DND-41 (cell line): ENCODE results near the gene ZNF451.

Source experiments
- ATAC-seq: fragments of 200-7000 bp; cut with Tn5 transposase; 3 replicates; pipeline ENCODE4 v1.9.1; 2021; ENCODE audit warnings: low read depth; ENCODE audit not compliant: insufficient read depth
- DNase-seq: peaks from one replicate; pipeline ENCODE4 v3.0.0-alpha.2; 2020
- H2AFZ ChIP-seq: 2 replicates; pipeline ENCODE4 v1.6.0; 2012; ENCODE audit warnings: low read depth, low read length
- H3K27ac ChIP-seq: 2 replicates; pipeline ENCODE4 v1.5.1; 2012; ENCODE audit warnings: low read length, inconsistent platforms
- H3K27me3 ChIP-seq: fragments of 200-600 bp; sonication (generic); 2 replicates; pipeline ENCODE4 v1.6.0; 2012; ENCODE audit warnings: low read length, mild to moderate bottlenecking, inconsistent platforms; ENCODE audit not compliant: insufficient read depth, poor library complexity
- H3K36me3 ChIP-seq: 2 replicates; pipeline ENCODE4 v1.5.1; 2012; ENCODE audit warnings: low read length, inconsistent platforms; ENCODE audit not compliant: insufficient read depth
- H3K4me1 ChIP-seq: 2 replicates; pipeline ENCODE4 v1.5.1; 2012; ENCODE audit warnings: mild to moderate bottlenecking, low read length; ENCODE audit not compliant: insufficient read depth
- H3K4me2 ChIP-seq: 2 replicates; pipeline ENCODE4 v1.6.0; 2012; ENCODE audit warnings: mild to moderate bottlenecking, moderate library complexity, low read length, inconsistent platforms; ENCODE audit not compliant: insufficient read depth
- H3K4me3 ChIP-seq, 2 experiments: fragments of 200-600 bp in 1 of 2; shearing (Covaris generic) in 1 of 2; 2 replicates each; pipeline ENCODE4 v1.5.1; 2012 to 2016; ENCODE audit warnings: inconsistent platforms in 2 of 2, low read length in 2 of 2, mild to moderate bottlenecking in 2 of 2, low read depth in 1 of 2, moderate library complexity in 1 of 2
- H3K79me2 ChIP-seq: 2 replicates; pipeline ENCODE4 v1.6.0; 2012; ENCODE audit warnings: low read length, inconsistent platforms; ENCODE audit not compliant: insufficient read depth
- H3K9ac ChIP-seq: 2 replicates; pipeline ENCODE4 v1.6.0; 2012; ENCODE audit warnings: low read depth, mild to moderate bottlenecking, inconsistent platforms, low read length, moderate library complexity
- H3K9me3 ChIP-seq: 2 replicates; pipeline ENCODE4 v1.5.1; 2012; ENCODE audit warnings: low read length, moderate library complexity, mild to moderate bottlenecking, inconsistent platforms; ENCODE audit not compliant: insufficient read depth, severe bottlenecking
- H4K20me1 ChIP-seq: 2 replicates; pipeline ENCODE4 v1.6.0; 2012; ENCODE audit warnings: low read length; ENCODE audit not compliant: insufficient read depth
- EZH2 ChIP-seq: IDR thresholded peaks from 3 replicates; pipeline ENCODE4 v1.6.1; 2012; ENCODE audit warnings: borderline replicate concordance, low read depth, mild to moderate bottlenecking, moderate library complexity, low read length, inconsistent platforms; ENCODE audit not compliant: severe bottlenecking
- TF ChIP-seq, protein P1 (sequence below): IDR thresholded peaks from 2 replicates; pipeline ENCODE4 v1.5.1; 2012; ENCODE audit warnings: borderline replicate concordance, low read length, moderate library complexity, mild to moderate bottlenecking; ENCODE audit not compliant: poor library complexity, severe bottlenecking; ENCODE audit errors: extremely low read depth

ZNF451 gene

DNA sequence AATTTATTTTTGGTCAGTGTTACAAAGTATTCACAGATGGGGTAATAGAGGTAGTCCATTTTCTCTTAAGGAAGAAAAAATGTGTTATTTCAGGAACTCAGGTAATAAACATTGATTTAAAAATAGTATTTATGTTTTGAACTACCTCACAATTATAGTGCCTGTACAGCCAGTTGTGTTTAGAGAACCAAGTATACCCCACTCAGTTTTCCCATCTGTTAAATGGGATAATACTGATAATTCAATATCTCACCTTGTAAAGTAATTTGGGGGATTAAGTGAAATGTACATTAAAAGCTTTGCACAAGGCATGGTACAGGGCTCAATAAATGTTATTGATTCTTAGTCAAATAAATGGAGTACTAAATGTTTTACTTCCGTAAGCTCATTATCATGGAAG lies 4.7 kb downstream of the ZNF451 start:
- H3K9ac ChIP-seq: no peak overlapping the region
- H4K20me1 ChIP-seq: peaks cover 60% of the 10 kb centered on the region; the same call in 1 of the 2 replicates
- no peaks in the 10 kb centered on the region for H3K27me3 ChIP-seq
- H3K27ac ChIP-seq: no peak overlapping the region
- no peak overlapping the region for H2AFZ ChIP-seq
- TF ChIP-seq, protein P1, sequence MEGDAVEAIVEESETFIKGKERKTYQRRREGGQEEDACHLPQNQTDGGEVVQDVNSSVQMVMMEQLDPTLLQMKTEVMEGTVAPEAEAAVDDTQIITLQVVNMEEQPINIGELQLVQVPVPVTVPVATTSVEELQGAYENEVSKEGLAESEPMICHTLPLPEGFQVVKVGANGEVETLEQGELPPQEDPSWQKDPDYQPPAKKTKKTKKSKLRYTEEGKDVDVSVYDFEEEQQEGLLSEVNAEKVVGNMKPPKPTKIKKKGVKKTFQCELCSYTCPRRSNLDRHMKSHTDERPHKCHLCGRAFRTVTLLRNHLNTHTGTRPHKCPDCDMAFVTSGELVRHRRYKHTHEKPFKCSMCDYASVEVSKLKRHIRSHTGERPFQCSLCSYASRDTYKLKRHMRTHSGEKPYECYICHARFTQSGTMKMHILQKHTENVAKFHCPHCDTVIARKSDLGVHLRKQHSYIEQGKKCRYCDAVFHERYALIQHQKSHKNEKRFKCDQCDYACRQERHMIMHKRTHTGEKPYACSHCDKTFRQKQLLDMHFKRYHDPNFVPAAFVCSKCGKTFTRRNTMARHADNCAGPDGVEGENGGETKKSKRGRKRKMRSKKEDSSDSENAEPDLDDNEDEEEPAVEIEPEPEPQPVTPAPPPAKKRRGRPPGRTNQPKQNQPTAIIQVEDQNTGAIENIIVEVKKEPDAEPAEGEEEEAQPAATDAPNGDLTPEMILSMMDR: no peak
- TF ChIP-seq EZH2: no peak
- peak overlapping the region; percentile 38; the same call in 1 of the 2 replicates for H3K4me2 ChIP-seq
- no peaks in the 10 kb centered on the region for H3K9me3 ChIP-seq
- H3K36me3 ChIP-seq: peaks cover 57% of the 10 kb centered on the region
- H3K79me2 ChIP-seq: peaks cover 84% of the 10 kb centered on the region
- peaks cover 31% of the 10 kb centered on the region for H3K4me1 ChIP-seq
- ATAC-seq (no peak), DNase-seq (no peak)
- H3K4me3 ChIP-seq: no peak overlapping the region

DNA sequence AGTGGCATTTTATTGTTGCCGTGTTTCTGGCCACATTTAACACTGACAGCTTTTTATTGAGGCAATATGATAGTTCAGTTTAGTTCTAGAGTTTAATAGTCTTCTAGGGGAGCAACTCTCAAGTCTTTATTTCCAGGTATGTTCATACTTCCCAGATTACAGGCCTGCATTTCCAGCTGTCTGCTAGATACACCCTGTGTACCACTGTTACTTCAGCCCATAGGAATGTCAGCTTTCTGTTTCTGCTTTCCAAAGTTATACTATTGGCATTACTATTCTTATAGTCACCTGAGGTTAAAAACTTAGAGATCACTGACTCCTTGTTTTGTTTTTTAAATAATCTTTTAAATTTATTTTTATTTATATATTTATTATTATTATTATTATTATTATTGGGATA lies 7.6 kb downstream of the ZNF451 start:
- peaks cover 17% of the 10 kb centered on the region for H3K4me1 ChIP-seq
- TF ChIP-seq EZH2: no peak
- TF ChIP-seq, protein P1: no peak
- H3K4me3 ChIP-seq: no peak overlapping the region
- H3K27ac ChIP-seq: no peak overlapping the region
- no peak overlapping the region for H2AFZ ChIP-seq
- no peak overlapping the region for H3K4me2 ChIP-seq
- peaks cover 62% of the 10 kb centered on the region; the same call in 1 of the 2 replicates for H4K20me1 ChIP-seq
- H3K9ac ChIP-seq: no peak overlapping the region
- no peaks in the 10 kb centered on the region for H3K27me3 ChIP-seq
- no peaks in the 10 kb centered on the region for H3K9me3 ChIP-seq
- H3K36me3 ChIP-seq: peaks cover 77% of the 10 kb centered on the region
- peaks cover 96% of the 10 kb centered on the region for H3K79me2 ChIP-seq
- DNase-seq: no peak
- no peak for ATAC-seq

DNA sequence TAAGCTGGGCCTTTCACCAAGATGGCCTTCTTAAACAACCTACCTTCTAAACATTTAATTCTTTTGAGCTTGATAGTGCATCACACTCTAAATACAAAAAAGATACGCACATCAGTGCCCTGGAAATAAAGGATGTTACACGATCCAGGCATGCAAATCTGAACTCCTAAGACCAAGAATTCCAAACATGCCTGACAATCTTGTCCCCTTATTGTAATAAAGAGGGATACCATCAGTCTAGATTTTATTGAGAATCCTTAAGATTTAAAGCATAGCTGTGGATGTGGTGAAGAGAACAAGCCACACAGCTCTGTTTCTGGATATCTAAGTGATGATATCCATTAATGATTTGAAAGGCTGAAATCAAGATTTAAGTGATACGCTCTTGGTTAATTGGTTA lies 13.0 kb downstream of the ZNF451 start:
- DNase-seq (no peak), ATAC-seq (no peak)
- no peak for TF ChIP-seq EZH2
- TF ChIP-seq, protein P1: no peak
- Histone ChIP-seq H3K27me3 (no peaks in the 10 kb centered on the region), H2AFZ (no peak overlapping the region), H3K4me3 (no peak overlapping the region), H3K36me3 (peaks cover 73% of the 10 kb centered on the region), H3K9me3 (no peaks in the 10 kb centered on the region), H3K9ac (no peak overlapping the region), H3K27ac (no peak overlapping the region), H3K79me2 (peaks cover 92% of the 10 kb centered on the region), H3K4me2 (no peak overlapping the region), H3K4me1 (no peaks in the 10 kb centered on the region), H4K20me1 (peaks cover 48% of the 10 kb centered on the region; the same call in 1 of the 2 replicates)

DNA sequence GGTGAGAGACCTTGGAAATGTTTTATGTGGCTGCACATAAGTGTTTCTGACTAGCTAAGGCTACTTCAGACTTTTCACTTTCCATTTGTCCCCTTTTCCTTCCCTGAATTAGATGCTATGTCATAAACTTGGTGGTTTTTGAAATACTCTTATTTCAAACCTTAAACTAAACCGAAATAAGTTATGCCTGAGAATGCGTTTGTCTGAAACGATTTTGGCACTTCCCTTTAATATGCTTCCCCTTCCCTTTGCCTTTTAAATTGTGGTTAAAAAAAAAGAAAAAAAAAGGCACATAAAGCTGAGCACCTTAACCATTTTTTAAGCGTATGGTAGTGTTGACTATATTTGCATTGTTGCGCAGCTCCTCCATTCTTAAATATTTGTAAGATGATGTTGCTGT lies 14.3 kb downstream of the ZNF451 start:
- no peak for DNase-seq
- Histone ChIP-seq H3K4me2 (no peak overlapping the region), H3K4me1 (no peaks in the 10 kb centered on the region), H3K36me3 (peaks cover 71% of the 10 kb centered on the region), H2AFZ (no peak overlapping the region), H3K79me2 (peaks cover 90% of the 10 kb centered on the region), H3K4me3 (no peak overlapping the region), H4K20me1 (peaks cover 48% of the 10 kb centered on the region; the same call in 1 of the 2 replicates), H3K27me3 (no peaks in the 10 kb centered on the region), H3K27ac (no peak overlapping the region), H3K9ac (no peak overlapping the region), H3K9me3 (no peaks in the 10 kb centered on the region)
- TF ChIP-seq EZH2: no peak
- TF ChIP-seq, protein P1: no peak
- ATAC-seq: no peak
